B cell (primary cell): ENCODE results near the gene EIF4G1. TPM values are rescaled to one million over a fixed set of nuclear protein-coding genes. Genes with fewer than 3 reads are reported as not detected.

Source experiments
- ATAC-seq: fragments of 200-7000 bp; cut with Tn5 transposase; one replicate; pipeline ENCODE4 v1.10.0; 2021; ENCODE audit warnings: low read depth, mild to moderate bottlenecking, moderate number of reproducible peaks, moderate library complexity
- CTCF ChIA-PET: fragments of 350-600 bp; sonication (Branson Sonifier 250); formaldehyde crosslinking; loops from one replicate; lab custom pipeline; 2021; ENCODE audit warnings: antibody characterized with exemption, inconsistent platforms; lab: Charles Lee
- POLR2A ChIA-PET: fragments of 350-600 bp; sonication (Branson Sonifier 250); formaldehyde crosslinking; loops from one replicate; lab custom pipeline; 2021; ENCODE audit warnings: antibody characterized with exemption; lab: Charles Lee
- DNase-seq: peaks from one replicate; pipeline ENCODE4 v3.0.0; 2013
- H2AFZ ChIP-seq: 2 replicates; pipeline ENCODE4 v1.6.1; 2012; ENCODE audit warnings: mild to moderate bottlenecking, low read depth, low read length; ENCODE audit not compliant: insufficient read depth, poor library complexity, severe bottlenecking
- H3K27ac ChIP-seq, 2 donors: 1 replicate in 1 of 2; 2 replicates in 1 of 2; pipeline ENCODE4 v1.5.1; 2012 to 2013; ENCODE audit warnings: low read length in 2 of 2, mild to moderate bottlenecking in 2 of 2, moderate library complexity in 1 of 2
- H3K27me3 ChIP-seq, 4 experiments: fragments of 200-600 bp in 1 of 4; sonication (generic) in 1 of 4; replicated peaks in 1 of 4; 1 replicate in 2 of 4; 2 replicates in 2 of 4; pipeline versions ENCODE4 v1.6.1 to v1.7.0; 2013 to 2016; ENCODE audit warnings: low read length in 3 of 4, mild to moderate bottlenecking in 2 of 4, mixed read lengths in 1 of 4, moderate library complexity in 1 of 4; ENCODE audit not compliant: insufficient read depth in 4 of 4, control insufficient read depth in 3 of 4; ENCODE audit errors: control extremely low read depth in 1 of 4
- H3K36me3 ChIP-seq, 2 experiments: replicated peaks in 1 of 2; 1 replicate in 1 of 2; 2 replicates in 1 of 2; pipeline versions ENCODE4 v1.6.1 to v1.7.1; 2013; ENCODE audit warnings: low read length in 1 of 2; ENCODE audit not compliant: insufficient read depth in 2 of 2, control insufficient read depth in 1 of 2; ENCODE audit errors: control extremely low read depth in 1 of 2, extremely low read depth in 1 of 2
- H3K4me1 ChIP-seq, 2 donors: fragments of 200-600 bp in 1 of 2; sonication (generic) in 1 of 2; 1 replicate in 1 of 2; 2 replicates in 1 of 2; pipeline versions ENCODE4 v1.5.1 to v1.6.1; 2013 to 2017; ENCODE audit warnings: low read length in 2 of 2; ENCODE audit not compliant: control insufficient read depth in 2 of 2, insufficient read depth in 2 of 2
- H3K4me2 ChIP-seq: replicated peaks from 2 replicates; pipeline ENCODE3; 2012; ENCODE audit warnings: mild to moderate bottlenecking, low read depth, low read length; ENCODE audit not compliant: poor library complexity, severe bottlenecking
- H3K4me3 ChIP-seq, 5 experiments: fragments of 200-600 bp in 1 of 5; sonication (generic) in 1 of 5; 1 replicate in 3 of 5; 2 replicates in 2 of 5; pipeline versions ENCODE4 v1.5.1 to v1.7.0; 2011 to 2016; ENCODE audit warnings: low read length in 4 of 5, mild to moderate bottlenecking in 4 of 5, low read depth in 2 of 5, control low read depth in 1 of 5, moderate library complexity in 1 of 5; ENCODE audit not compliant: insufficient read depth in 1 of 5; ENCODE audit errors: control extremely low read depth in 1 of 5, extremely low read depth in 1 of 5
- H3K79me2 ChIP-seq: fragments of 200-600 bp; sonication (generic); one replicate; pipeline ENCODE4 v1.6.0; 2016; ENCODE audit warnings: low read length; ENCODE audit not compliant: control insufficient read depth, insufficient read depth
- H3K9ac ChIP-seq: fragments of 200-600 bp; sonication (generic); 2 replicates; pipeline ENCODE4 v1.6.1; 2017; ENCODE audit warnings: mild to moderate bottlenecking, low read length, moderate library complexity
- H3K9me3 ChIP-seq, 3 donors: one replicate each; pipeline versions ENCODE4 v1.6.1 to v1.7.1; 2013; ENCODE audit warnings: low read length in 2 of 3; ENCODE audit not compliant: control insufficient read depth in 2 of 3, insufficient read depth in 1 of 3; ENCODE audit errors: control extremely low read depth in 1 of 3
- H4K20me1 ChIP-seq: 2 replicates; pipeline ENCODE4 v1.6.0; 2012; ENCODE audit warnings: mild to moderate bottlenecking, low read length; ENCODE audit not compliant: insufficient read depth, control insufficient read depth, poor library complexity, severe bottlenecking
- H3K27ac Mint-ChIP-seq: one replicate; pipeline ENCODE4 v1.8.0; 2021; ENCODE audit warnings: mixed read lengths
- H3K27me3 Mint-ChIP-seq: one replicate; pipeline ENCODE4 v1.8.0; 2021; ENCODE audit warnings: mixed read lengths
- H3K4me1 Mint-ChIP-seq: one replicate; pipeline ENCODE4 v1.8.0; 2021; ENCODE audit warnings: mixed read lengths
- H3K4me3 Mint-ChIP-seq: one replicate; pipeline ENCODE4 v1.8.0; 2021; ENCODE audit warnings: mixed read lengths
- H3K9me3 Mint-ChIP-seq: one replicate; pipeline ENCODE4 v1.8.0; 2022; ENCODE audit warnings: mixed read lengths; ENCODE audit not compliant: insufficient read depth
- EZH2 ChIP-seq: IDR thresholded peaks from 2 replicates; pipeline ENCODE4 v1.6.1; 2012; ENCODE audit warnings: borderline replicate concordance, low read depth, mild to moderate bottlenecking, moderate library complexity, low read length; ENCODE audit not compliant: insufficient read depth, poor library complexity, severe bottlenecking
- WGBS: methylation state at CpG from one replicate; pipeline ENCODE4 v1.1.5; 2013; ENCODE audit warnings: missing lambda C conversion rate; ENCODE audit not compliant: insufficient coverage; 5-methylcytosine and 5-hydroxymethylcytosine counted together
- intact Hi-C: fragments of 100-400 bp; cut with micrococcal nuclease; formaldehyde crosslinking; loops from one replicate; pipeline ENCODE4 v1.10.0; 2022
- polyA plus RNA-seq: library from polyadenylated mRNA; depleted of rRNA; stranded (reverse); fragments of >200 nt; gene quantifications from 2 replicates; pipeline ENCODE4 v1.2.3, GENCODE V29; 2012
- total RNA-seq, 2 donors: library from RNA; stranded (reverse); fragments of 120-200 nt in 1 of 2; gene quantifications; 1 replicate in 1 of 2; 2 replicates in 1 of 2; pipeline versions ENCODE4 v1.2.3 to v1.2.4, GENCODE V29; 2013 to 2022
- TF ChIP-seq, protein P1 (sequence below): fragments of 200-600 bp; IDR thresholded peaks from one replicate; pipeline ENCODE4 v1.8.0; 2022; ENCODE audit warnings: antibody characterized with exemption, mild to moderate bottlenecking

The EIF4G1 gene
- total and polyA plus RNA-seq, 2 donors (not counting 1 experiment from before 2014, with no cell fraction given), result 65.8 to 160 TPM

DNA sequence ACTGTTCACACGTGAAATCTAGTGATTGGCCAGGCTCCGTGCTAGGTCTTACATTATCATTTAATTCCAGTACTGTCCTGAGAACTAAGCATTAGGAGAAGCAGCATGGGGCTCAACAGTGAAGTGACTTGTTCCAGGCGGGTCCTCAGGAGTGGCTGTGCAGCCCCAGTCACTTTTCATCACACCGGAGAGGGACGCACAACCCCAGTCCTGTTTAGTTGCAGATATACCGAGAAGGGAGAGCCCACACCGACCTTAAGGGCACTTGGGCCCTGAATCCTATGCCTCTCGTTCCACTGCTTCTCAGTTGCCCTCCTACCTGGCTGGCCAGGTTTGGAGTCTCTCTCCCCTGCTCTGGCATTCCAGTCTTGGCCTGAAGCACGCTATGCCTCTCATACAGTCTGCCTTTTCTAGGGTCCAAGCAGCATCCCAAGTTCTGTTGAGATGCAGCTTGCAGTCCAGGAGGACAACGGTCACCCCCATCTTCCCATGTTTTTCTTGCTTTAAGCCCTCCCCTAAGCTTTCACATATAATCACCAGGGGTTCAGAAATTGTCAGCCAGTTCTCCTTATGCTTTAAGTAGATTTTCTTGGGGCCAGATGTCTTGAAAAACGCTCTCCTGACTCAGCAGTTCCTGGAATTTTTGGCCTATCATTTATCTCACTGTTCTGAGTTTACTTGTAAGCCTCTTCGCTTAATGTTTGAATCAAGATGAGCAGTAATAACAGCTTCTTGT is 33.1 kb downstream of the EIF4G1 start:
- TF ChIP-seq, protein P1, sequence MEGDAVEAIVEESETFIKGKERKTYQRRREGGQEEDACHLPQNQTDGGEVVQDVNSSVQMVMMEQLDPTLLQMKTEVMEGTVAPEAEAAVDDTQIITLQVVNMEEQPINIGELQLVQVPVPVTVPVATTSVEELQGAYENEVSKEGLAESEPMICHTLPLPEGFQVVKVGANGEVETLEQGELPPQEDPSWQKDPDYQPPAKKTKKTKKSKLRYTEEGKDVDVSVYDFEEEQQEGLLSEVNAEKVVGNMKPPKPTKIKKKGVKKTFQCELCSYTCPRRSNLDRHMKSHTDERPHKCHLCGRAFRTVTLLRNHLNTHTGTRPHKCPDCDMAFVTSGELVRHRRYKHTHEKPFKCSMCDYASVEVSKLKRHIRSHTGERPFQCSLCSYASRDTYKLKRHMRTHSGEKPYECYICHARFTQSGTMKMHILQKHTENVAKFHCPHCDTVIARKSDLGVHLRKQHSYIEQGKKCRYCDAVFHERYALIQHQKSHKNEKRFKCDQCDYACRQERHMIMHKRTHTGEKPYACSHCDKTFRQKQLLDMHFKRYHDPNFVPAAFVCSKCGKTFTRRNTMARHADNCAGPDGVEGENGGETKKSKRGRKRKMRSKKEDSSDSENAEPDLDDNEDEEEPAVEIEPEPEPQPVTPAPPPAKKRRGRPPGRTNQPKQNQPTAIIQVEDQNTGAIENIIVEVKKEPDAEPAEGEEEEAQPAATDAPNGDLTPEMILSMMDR, result no peak
- TF ChIP-seq EZH2, result no peak
- no peak overlapping the region for H3K4me2 ChIP-seq
- H3K4me1 ChIP-seq, result no peaks in the 10 kb centered on the region
- no peak overlapping the region for H3K27ac Mint-ChIP-seq
- no peaks in the 10 kb centered on the region for H4K20me1 ChIP-seq
- no peaks in the 10 kb centered on the region for H3K4me1 Mint-ChIP-seq
- DNase-seq (no peak), ATAC-seq (no peak)
- peaks cover 0 to 4% of the 10 kb centered on the region in 2 experiments for H3K36me3 ChIP-seq
- H3K27ac ChIP-seq, result no peak overlapping the region
- ChIA-PET CTCF (interaction anchor here (0.6 to 1.4 kb wide), 3 partner anchors 28 to 166 kb away, joined by 3 read pairs; no protein-coding TSS in a partner anchor), POLR2A (no interaction called here)
- H3K9ac ChIP-seq, result no peak overlapping the region
- 91% methylated on average over 10 of the region's 12 CpGs for WGBS
- H3K4me3 Mint-ChIP-seq, result no peak overlapping the region
- no peaks in the 10 kb centered on the region for H3K27me3 ChIP-seq
- H3K79me2 ChIP-seq, result no peaks in the 10 kb centered on the region
- no peaks in the 10 kb centered on the region for H3K27me3 Mint-ChIP-seq
- no peak overlapping the region for H3K4me3 ChIP-seq
- no peak overlapping the region for H2AFZ ChIP-seq
- intact Hi-C loops, result no loop called here
- no peaks in the 10 kb centered on the region for H3K9me3 Mint-ChIP-seq
- no peaks in the 10 kb centered on the region for H3K9me3 ChIP-seq

DNA sequence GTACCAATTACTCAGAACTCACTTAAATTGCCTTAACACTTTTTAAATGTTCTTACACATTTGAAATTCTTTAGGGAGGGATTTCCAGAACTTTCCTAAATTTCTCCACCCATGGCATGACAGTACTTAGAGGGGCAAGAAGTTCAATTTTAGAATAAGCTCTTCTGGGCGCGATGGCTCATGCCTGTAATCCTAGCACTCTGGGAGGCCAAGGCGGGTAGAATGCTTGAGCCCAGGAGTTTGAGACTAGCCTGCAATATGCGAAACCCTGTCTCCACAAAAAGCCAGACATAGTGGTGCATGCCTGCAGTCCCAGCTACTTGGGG is 33.6 kb downstream of the EIF4G1 start:
- ATAC-seq (no peak), DNase-seq (no peak)
- TF ChIP-seq EZH2, result no peak
- TF ChIP-seq, protein P1, result no peak
- Histone ChIP-seq H2AFZ (no peak overlapping the region), H3K4me1 (no peaks in the 10 kb centered on the region), H3K9me3 (no peaks in the 10 kb centered on the region), H4K20me1 (no peaks in the 10 kb centered on the region), H3K36me3 (peaks cover 0 to 4% of the 10 kb centered on the region in 2 experiments), H3K27ac (no peak overlapping the region), H3K4me3 (no peak overlapping the region), H3K79me2 (no peaks in the 10 kb centered on the region), H3K4me2 (no peak overlapping the region), H3K27me3 (no peaks in the 10 kb centered on the region), H3K9ac (no peak overlapping the region)
- intact Hi-C loops, result no loop called here
- H3K4me3 Mint-ChIP-seq, result no peak overlapping the region
- H3K9me3 Mint-ChIP-seq, result no peaks in the 10 kb centered on the region
- no peaks in the 10 kb centered on the region for H3K4me1 Mint-ChIP-seq
- CTCF ChIA-PET, result interaction anchor here (0.6 to 1.4 kb wide), 3 partner anchors 27 to 165 kb away, joined by 3 read pairs; no protein-coding TSS in a partner anchor
- no peaks in the 10 kb centered on the region for H3K27me3 Mint-ChIP-seq
- WGBS, result 95% methylated on average over 4 of the region's 4 CpGs
- H3K27ac Mint-ChIP-seq, result no peak overlapping the region
- POLR2A ChIA-PET, result no interaction called here
